Measurements from ENCODE around the gene MAST4.

- TF ChIP-seq CTCF (conservative IDR thresholded peaks at IDR 0.05; ENCODE audit: low read length) (no peak), EZH2phosphoT487 (IDR thresholded peaks at IDR 0.05; ENCODE audit: borderline replicate concordance, low read depth, low read length) (no peak)
Observed at GRCh38 chr5:66567474-66567873, 28.7 kb upstream of the MAST4 start.
